Forelimb muscle (tissue), 1 donor: Measurements from ENCODE around the gene ROR2. TPM values are rescaled to one million over a fixed set of nuclear protein-coding genes. Genes with fewer than 3 reads are reported as not detected.

Experiments used
- DNase-seq: peaks from one replicate; pipeline ENCODE4 v3.0.0-alpha.2; 2013; ENCODE audit warnings: low read depth
- polyA plus RNA-seq: library from polyadenylated mRNA; unstranded; fragments of 120-200 nt; gene quantifications from one replicate; pipeline ENCODE4 v1.2.1, GENCODE V29; 2013; ENCODE audit not compliant: insufficient read length

The ROR2 gene
- polyA plus RNA-seq, 1 donor, result 2.7 TPM

- no peak for DNase-seq
Observed at GRCh38 chr9:91818225-91818585, 131.8 kb downstream of the ROR2 start.

- no peak for DNase-seq
Observed at GRCh38 chr9:91817493-91818224, 132.4 kb downstream of the ROR2 start.

DNA sequence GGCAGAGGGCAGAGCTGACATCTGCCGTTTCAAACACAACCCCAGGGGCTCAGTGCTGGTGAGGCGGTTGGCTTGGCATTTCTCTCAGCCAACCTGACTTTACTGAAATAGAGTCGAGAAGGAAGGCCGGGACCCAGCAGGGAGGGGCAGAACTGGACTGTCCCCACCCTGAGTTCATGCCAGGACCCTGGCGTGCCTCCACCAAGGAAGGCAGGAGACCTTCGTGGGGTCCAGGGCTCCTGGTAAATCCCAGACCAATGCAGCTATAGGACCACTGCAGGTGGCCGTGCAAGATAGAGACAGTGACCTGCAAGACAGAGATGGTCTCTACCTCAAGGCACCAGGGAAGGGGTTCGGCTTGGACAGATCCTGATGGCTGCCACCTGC lies 132.9 kb downstream of the ROR2 start:
- no peak for DNase-seq

DNA sequence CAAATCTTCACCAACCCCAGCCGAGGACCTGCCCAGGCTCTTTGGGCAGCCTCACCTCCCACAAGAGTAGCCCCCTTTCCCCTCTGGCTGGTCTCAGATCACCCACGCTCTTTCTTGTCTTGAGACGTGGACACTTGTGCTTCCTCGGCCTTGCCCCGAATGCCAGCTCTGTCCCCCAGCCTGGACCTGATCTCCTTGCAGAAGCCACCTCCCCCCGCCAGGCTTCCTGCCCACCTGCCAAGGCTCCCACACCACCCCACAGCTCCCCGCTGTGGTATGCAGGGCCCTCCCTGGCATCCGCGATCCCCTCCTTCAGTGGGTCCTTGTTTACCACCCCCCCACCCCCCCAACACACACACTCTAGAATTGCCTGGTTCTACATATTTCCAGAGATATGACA lies 133.7 kb downstream of the ROR2 start:
- DNase-seq, result no peak

DNA sequence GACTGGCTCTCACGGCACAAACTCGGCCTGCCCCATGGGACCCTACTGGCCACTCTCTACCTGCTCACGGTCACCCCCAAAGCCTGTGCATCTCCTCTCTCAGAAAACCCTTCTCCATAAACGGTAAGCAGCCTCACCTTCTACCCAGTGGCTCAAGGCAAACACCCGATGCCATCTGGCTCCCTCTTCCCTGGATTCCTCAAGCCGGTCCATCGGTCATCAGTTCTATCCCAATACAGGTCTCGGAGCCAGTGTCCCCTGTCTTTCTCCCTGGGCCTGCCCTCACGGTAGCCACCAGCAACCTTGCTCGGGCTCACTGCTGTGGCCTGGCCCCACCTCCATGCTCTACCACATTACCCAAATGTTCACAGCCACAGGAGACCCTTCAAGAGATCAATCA lies 134.1 kb downstream of the ROR2 start:
- no peak for DNase-seq

- DNase-seq, result no peak
Observed at GRCh38 chr9:91814753-91815152, 135.3 kb downstream of the ROR2 start.

- no peak for DNase-seq
Observed at GRCh38 chr9:91814201-91814600, 135.8 kb downstream of the ROR2 start.

DNA sequence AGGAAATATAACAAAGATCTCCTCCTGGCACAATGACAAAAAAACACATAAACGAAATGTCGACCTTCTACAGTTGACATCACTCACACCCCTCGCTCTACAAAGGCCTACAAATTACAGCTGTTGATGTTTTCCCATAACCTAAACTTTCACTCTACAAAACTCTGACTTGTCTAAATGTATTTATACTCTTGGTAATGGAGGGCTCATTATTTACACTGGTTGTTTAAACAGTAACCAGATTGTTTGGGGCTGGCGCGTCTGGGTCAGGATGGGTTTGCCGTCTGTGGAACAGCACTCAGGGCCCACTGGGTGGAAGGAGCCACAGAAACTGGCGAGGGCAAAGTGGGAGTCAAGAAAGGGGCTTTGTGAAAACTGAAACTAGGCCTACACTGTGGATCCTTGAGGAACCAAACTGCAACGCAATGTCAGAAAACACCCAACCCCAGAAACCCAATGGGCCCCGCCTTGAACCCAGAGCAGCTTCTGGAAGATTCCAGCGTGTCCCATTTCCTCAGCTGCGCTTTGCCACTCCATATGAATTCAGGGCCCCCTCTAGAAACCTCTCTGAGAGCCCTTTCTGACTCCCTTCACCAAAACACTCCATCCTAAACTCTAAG lies 136.7 kb downstream of the ROR2 start:
- no peak for DNase-seq

DNA sequence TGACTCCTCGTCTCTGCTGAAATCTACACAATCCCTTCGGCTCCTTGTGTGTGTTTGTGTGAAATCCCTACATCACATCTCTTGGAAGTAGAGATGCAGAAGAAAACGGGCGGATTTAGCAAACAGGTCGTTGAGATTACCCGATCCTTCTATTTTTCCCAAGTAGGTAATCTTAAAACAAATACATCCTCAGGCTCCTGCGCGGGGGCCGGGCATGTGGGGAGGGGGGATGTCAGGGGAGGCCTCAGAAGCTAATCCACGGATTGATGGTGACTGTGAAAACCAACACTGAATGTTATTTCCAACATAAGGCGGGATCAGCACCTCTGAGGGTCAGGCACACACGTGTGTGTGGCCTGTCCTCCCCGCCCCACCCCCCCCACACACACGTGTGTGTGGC lies 137.8 kb downstream of the ROR2 start:
- DNase-seq, result no peak

DNA sequence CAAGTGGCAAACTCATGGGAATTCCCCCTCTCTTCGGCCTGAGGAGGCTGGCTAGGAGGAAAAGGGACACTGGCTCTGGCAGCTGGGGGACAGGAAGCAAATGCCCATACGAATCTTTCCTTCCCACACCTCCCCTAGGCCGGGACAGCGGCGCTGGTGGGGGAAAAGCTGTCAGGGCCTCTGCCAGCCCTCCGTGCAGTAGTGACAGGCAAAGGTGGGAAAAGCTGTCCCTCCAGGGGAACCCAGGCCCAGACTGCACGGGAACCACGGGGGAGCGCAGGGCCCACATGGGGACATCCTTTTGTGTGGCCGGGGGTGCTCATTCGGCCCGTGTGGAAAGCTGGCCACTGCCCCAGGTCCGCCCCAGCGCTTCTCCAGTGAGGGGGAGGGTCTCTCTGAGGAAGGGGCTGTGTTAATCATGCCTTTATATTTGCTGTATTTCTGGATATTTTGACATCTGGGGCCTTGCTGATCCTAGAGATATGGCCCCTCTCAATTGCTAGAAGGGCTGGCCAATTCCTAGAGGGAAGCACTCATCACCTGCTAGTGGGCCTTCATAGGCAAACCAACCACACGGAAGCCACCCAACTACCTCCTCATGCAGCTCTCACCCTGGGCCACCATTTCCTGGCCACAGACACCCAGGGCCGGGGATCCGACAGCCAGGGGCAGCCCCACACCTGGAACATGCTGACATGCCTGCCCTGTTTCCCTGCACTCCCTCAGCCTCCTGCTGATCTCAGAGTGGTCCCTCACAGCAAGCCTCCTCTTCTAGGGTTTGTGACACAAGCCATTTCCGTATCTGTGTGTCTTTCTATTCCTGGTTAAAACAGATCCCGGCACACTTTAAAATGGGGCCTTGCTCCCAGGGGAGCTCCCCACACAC lies 138.8 kb downstream of the ROR2 start:
- no peak for DNase-seq

DNA sequence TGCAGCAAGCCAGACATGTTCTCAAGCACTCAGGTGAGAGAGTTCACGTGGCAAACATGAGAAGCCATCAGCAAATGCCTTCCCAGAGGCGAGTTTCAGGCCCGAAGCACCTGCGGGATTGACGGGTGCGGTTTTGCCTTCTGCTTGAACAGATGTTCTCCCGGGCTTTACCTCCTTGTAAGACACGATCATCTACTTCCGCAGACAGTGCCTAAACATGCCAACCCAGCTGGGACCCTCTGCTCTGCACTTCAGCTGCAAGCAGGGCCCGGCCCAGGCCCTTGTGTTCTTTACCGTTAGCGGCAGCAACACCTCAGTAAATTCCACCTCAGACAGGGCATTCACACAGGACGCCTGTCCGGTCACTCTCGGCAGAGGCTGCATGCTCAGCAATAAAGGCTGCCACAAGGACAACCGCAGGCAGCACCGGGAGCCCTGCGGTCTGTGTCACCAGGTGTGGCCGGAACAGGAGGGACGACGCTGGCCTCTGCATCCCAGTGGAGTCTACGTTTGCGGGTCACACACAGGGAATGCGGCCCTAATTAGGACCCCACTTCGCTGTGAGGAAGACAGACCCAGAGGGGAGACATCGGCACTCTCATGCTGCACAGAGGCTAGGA lies 139.6 kb downstream of the ROR2 start:
- DNase-seq, result no peak

DNA sequence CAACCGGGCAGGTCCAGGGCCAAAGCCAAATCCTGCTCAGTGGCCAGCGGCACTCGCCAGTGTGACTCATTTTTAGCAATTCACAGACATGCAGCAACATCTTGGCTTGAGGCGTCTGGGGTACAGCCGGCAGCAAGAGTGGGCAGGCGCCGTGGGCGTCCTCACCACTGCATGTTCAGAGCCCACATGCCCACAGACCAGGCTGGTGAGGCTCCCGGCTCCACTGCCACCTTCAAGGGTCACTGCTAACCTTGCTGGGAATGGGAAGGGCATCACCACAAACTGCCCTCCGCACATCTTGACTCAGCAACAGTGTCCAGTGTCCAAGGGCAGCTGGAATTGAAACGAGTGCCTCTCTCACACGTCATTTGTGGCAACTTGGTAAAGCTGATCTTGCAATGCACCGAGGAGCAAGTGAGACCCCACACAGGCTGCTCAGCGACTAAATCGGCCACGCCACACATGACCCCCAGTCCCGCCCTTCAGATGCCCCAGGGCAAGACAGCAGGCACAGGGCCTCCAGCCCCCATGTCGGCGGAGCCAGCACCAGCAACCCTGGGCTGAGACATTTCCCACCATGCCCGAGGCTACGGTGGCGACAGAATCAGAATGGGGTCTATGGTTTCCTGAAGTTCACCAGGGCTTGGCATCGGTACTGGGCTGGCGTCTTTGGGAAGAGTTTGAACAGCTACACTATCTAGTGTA lies 140.3 kb downstream of the ROR2 start:
- DNase-seq, result no peak

DNA sequence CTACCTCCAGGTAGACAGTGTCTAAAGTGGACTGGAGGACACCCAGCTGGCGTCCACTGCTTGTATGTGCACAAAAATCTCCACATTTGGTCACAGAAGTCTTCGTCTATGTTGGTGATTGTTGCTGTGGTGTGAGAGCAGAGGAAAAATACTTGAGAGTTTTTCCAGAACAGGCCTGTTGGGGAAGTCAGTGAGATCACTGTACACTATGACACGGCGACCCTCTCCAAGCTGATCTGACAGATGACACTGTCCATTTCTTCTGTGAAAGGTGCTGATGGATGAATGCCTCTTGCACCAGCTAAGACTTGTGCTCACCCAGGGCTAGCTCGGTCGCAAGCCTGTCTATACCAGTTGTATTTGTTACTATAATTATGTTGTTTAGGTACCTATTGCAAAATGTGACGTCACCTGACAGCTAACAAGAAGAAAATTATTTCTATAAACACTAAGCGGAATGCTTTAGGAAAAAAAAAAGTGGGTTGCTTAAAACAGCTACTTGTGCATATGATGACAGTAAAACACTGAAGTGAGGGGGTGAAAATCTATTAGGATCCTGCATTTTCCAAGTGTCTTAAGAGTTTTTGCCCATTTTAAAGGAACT lies 142.3 kb downstream of the ROR2 start:
- DNase-seq, result no peak

- DNase-seq, result no peak
Observed at GRCh38 chr9:91805031-91805430, 145.0 kb downstream of the ROR2 start.

DNA sequence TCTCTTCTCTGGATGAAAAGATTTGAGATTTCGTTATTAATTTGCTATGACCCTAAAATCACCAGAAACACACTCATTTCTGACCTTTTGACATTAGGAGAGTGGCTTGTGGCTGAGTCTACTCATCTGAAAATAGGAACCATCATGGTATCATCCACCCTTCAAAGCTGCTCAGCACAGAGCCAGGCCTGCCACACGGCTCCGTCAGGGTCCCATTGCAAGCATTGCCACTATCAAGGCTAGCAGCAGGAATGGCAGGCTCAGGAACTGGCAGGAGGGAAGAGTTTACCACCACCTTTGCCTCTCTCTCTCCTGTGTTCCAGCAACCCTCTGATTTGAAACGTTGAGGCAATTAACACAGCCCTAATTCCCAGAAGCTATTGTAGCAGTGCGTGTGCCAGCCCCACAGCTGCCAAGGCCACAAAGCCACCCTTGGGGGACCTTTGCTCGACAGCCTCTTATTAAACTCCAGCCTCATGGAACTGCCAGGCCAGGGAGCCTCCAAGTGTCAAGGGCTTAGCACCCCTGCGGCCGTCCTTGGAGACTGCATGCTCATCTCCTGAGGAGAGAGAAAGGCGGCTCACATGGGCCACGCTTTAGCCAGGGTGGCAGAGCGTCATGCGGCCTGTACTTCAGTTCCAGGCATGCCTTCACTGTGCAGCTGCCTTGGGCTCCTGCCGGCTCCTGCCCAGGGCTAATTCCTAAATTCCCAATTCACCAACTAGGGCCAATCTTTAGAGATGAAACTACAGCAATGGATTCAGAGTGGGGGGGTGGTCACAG lies 145.9 kb downstream of the ROR2 start:
- no peak for DNase-seq

DNA sequence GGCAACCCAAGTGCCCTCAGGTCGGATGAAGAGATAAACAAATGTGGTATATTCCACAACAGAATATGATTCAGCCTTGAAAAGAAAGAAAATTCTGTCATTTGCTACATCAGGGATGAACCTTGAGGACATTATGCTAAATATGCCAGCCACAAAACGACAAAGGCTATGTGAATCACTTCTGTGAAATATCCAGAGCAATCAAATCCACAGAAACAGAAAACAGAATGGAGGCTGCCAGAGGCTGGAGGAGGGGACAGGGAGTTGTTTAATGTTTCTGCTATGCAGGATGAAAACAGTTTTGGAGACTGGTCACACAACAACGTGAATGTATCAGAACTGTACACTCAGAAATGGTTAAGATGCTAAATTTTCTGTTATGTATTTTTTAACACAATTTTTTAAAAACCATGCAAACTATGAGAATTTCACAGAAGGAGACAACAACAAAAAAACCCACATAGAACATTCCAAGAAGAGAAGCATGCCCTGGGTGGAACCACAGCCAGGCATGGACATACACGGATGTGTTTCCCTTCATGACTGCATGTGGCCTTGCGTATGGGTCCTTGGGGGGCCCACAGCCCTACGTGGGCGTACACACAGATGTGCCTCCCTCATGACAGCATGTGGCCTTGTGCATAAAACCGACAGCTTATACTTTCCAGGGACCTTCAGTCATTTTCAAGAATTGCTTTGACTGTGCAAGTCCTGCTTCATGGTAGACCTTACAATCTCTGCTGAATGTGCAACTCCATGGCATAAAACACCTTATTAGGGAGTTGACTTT lies 146.7 kb downstream of the ROR2 start:
- DNase-seq, result no peak

DNA sequence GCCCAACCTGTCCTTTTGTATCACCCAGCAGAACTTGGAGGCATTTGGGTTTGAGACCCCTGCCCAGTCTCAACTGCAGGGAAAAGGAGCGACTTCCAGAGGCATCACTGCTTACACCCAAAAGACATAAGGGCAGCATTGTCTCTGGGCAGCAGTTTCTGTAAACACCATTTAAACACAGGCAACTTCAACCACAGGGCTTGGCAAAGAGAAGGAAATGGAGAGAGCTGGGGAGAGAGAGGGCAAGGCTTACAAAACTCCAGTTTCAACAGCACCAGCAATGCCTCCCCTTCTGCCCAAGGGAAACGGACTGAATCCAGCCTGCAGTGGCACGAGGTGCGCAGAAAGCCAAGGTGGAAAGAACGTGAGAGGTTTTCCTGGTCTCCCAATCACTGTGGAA lies 147.6 kb downstream of the ROR2 start:
- no peak for DNase-seq

DNA sequence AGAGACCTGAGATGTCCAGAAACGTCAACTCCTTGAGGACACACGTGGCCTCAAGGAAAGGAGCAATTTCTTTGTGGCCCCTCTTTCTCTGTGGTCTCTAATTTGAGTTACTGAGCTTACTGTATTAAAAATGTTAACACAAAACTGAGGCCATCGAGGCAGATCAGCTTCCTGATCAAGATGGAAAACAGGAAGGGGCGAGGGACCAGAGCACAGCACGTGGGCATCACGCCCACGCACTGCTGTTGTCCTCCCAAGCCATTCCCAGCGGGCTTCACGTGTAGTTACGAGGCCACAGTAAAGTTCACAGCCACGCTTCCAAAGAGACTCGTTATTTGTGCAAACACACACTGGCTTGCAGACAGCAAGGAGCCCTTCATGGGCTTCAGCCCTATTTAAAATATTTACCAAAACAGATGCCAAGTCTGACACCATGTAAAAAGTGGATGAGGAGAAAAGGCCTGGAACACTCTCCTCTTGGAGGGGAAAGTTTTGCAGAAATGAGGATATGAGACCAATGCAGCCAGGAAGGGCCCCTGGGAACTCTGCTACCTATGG lies 149.5 kb downstream of the ROR2 start:
- no peak for DNase-seq

DNA sequence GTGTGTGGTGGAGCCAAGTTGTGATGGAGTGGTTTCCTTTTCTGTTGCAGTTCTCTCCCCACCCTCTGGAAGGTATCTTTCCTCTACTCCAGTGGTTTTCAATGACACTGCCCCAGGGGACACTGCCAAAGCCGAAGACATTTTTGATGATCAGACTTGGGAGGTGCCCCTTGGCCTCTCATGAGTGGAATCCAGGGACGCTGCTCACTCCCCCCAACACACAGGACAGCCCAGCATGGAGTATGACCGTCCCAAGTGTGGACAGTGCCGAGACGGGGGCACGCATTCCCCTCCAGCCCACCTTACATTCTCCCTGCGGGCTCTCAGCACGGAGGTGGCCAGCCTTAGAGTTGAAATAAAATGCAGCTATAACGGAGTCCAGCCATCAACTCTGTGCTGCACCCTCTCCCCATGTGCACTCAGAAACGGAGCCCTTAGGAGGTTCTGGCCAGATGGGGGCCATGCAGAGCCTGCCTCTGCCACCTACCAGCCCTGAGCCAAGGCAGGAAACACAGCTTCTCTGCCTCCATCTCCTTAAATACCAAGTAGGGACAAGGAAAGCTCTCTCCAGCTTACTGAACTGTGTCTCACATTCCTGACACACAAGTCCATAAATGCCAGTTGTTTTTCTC lies 150.8 kb downstream of the ROR2 start:
- no peak for DNase-seq
